Cortex of kidney (tissue), 1 donor: ENCODE measurements around the gene MYO1F.
"Not testable (repeated sequence)": the region's sequence is repeated elsewhere in the genome, so short reads cannot be mapped to it uniquely, and the experiment has no call there.

Source experiments
- DNase-seq: peaks from one replicate; lab custom pipeline; 2025; lab: John Stamatoyannopoulos, UW

MYO1F gene

DNA sequence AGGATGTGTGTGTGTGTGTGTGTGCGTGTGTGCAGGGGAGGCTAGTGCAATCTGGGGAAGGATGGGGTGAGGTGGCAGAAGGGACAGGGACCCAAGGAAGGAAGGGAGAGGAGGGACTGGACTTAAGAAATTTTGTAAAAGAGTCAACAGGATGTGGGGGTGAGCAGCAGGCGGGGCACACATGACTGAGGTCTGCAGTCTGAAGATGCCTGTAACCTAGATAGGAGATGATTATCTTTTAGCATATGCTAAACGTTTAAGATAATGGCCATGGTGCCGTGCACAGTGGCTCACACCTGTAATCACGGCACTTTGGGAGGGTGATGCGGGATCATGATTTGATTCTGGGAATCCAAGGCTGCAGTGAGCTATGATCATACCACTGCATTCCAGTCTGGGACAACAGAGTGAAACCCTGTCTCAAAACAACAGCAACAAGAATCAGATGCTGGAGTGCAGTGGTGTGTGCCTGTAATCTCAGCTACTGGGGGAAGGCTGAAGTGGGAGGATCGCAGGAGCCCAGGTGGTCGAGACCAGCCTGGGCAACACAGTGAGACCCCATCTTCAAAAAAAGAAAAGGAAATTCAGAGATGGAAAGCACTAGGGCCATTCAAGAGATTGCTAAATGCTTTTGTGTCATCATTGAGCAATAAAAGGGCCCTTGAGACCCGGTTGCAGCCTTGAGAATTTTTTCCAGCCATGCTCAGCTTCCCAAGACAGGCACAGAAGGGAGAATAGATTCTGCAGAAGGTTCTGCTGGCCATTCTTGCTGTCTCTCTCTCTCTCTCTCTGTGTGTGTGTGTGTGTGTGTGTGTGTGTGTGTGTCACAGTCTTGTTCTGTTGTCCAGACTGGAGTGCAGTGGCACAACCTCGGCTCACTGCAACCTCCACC, 59.4 kb downstream of the MYO1F start:
- DNase-seq, result no peak

DNA sequence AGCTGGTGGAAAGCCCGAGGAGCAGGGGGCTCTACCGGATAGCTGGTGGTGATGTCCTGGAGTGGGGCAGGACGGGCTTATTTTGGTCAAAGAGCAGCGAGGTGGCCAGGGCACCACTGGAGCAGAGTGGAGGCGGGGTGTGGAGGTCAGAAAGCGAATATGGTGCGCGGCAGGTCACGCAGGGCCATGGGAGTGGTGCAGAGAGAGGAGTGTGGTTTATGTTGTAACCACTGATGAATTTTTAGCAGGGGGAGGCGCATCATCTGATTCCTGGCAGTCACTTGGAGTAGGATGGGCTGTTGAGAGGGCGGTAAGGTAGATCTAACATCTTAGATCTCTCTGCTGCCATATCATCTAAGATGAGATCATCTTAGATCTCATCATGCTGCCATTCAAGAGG, 61.9 kb downstream of the MYO1F start:
- no peak for DNase-seq

DNA sequence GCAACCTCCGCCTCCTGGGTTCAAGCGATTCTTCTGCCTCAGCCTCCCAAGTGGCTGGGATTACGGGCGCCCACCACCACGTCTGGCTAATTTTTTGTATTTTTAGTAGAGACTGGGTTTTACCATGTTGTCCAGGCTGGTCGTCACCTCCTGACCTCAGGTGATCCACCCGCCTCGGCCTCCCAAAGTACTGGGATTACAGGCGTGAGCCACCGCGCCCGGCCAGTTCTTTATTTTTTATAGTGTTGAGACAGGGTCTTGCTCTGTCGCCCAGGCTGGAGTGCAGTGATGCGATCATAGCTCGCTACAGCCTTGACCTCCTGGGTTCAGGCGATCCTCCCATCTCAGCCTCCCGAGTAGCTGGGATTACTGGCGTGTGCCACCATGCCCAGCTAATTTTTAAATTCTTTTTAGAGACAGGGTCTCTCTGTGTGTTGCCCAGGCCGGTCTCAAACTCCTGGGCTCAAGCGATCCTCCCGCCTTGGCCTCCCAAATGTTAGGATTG, 62.7 kb downstream of the MYO1F start:
- DNase-seq, result not testable (repeated sequence)

DNA sequence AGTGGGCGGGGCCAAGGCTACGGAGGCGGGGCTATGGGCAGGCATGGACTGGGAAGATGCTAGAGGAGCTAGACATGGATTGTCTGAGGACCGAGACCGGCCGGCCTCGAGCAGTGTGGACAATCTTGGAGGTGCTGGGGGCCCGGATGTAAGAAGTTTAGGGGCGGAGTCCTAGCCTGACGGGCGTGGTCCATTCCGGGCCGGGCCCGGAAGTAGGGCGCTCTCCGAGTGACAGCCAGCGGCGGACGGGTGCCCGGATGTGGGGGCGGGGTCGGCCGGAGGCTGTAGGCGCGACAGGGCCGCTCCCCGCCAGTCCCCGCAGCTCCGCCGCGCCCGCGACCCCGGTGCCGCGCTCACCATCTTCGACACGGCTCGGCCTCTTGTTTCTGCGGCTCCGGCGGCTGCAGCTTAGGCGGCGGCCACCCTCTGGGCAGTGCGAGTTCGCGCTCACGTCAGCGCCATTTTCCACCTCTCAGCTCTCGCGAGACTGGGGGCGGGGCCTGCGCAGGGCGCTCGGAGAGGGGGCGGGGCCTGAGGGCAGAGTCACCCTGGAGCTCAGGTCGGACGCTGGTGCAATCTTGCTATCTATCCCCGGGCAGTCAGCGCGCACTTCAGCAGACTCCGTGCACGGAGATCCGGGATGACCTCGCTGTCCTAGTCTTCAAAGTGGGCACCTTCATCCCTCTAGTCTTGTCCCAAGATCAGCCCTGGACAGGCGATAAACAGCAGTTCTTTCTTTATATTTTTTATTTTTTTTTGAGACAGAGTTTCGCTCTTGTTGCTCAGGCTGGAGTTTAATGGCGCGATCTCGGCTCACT, 63.3 kb downstream of the MYO1F start, which contains the start of gene ZNF414:
ZNF414 (minus strand) TSS at position 481 of the 818 bp plus-strand sequence; CDS start at position 360, 121 bp downstream.
- DNase-seq, result peak; percentile 67

DNA sequence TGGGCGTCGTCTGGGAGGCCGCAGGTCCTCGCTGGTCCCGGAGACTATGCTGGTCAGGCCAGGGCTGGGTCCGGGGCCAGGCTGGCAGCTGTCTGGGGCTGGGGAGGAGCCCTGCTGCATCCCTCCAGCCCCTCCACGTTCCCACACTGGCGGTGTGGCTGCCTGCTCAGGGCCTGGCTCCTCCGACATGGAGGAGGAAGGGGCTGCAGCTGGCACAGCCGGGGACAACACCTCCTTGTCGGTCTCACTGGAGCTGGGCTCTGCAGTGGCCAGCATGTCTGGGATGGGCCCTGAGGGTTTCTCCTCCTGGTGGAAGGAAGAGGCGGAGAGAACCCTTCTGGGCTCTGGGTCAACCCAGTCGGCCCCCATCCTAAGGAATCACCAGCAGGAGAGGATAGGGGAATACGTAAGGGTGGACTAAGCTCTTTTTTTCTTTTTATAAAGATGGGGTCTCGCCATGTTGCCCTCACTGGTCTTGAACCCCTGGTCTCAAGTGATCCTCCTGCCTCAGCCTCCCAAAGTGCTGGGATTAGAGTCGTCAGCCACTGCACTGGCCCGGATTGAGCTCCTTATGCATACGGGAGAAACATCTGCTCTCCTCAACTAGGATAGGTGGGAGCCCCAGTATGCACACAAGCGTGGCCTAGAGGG, 64.1 kb downstream of the MYO1F start:
- DNase-seq, result no peak

DNA sequence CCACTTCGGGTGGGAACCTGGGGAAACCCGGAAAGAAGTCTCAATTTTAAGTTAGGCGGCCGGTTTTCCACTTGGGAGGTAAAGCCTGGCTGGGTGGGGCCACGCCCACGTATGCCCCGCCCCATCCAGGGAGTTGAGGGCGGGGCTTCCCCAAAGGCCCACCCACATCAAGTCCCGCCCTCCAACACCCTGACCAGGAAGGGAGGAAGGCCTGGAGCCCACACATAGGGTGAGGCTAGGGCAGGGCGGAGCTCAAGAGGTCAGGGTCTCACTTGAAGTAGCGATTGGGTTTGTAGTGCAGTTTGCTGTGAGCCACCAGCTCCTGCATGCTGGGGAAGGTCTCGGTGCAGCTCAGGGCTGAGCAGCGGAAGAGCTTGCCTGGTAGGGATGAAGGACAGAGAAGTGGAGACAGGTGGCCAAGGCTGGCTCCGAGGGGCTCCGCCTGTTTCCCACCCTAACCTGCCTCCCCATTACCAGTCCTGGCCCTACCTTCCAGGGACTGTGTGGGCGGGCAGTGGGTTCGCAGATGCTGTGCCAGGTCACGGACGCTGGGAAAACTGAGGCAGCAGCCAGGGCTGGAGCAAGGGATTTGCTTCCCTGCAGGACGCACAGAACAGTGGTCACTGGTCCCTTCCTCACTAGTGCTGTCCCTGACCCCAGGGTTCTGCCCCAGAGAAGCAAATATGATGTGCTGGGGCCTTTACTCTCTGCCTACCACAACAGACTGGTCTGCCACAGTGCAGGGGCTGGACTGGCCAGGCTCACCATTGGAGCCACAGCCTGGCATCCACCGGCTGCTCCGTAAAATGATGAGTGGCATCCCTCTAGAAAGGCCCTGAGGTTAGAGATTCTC, 64.9 kb downstream of the MYO1F start:
- DNase-seq, result no peak

DNA sequence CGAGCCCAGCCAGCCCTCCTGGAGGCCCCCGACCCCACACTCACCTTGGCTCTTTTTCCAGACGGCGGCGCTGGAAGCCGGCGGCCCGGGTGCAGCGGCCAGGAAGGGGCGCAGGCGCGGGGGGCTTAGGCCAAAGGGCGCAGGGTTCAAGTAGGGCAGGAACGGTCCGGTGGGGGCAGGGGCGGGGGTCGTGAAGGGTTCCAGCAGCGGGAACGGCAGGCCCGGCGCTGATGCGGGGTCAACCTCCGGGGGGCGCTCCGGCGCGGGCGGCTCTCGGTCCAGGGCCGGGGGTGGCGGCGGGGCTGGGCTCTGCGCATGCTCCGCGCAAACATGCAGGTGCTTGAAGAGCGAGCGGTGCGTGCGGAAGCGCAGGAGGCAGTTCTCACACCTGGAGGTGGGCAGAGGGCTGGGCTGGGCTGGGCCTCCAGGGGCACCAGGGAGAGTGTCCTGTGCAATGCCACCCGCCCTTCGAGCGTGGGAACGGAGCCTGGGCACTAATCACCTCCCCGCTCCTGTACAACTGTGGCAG, 65.6 kb downstream of the MYO1F start:
- DNase-seq, result no peak

DNA sequence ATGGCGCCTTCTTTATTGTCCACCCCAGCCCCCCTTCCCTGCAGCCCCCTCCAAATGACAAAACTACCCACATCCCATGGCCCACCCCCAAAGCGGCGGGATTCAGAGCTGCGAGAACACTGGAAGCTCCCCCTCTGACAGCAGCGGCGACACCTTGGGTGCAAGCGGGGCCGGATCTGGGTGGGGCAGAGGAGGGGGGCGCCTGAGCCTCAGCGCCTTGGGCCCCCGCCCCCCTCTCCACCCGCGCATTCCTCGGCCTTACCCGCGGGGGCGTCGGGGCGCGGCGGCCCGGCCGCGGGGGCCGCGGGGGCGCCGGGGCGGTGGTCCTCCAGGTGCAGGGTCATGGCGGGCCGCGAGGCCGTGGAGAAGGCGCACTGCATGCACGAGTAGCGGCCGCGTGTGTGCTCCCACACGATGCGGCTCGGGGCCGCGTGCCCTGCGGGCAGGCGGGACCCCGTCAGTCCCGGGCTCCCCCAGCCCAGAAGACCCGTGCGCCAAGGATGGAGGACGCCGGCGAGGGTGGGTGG, 66.6 kb downstream of the MYO1F start:
- DNase-seq, result no peak

DNA sequence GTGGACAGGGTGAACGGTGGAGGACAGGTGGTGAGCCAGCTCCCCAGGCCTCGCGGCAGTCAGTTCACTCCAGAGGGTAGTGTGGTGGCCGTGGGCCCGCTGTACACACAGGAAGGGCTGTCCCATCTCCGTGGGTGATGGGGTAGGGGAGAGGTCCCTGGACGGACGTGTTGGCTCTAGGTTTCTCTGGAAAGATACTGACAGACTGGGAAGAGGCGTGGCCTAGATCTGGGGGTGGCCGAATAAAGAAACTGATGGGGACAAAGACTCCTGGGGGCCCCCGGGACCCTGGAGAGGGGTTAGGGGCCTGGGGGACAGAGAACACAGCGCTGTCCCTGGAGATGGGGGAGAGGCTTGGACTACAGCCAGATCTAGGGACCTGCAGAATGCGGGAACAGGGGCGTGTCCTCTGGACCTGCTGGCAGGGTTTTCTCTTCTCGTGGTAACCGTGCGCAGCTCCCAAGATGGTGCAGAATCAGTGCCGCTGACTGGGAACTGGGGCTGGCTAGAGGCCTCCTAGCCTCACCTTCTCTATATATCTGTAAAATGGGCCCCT, 70.8 kb downstream of the MYO1F start:
- no peak for DNase-seq

DNA sequence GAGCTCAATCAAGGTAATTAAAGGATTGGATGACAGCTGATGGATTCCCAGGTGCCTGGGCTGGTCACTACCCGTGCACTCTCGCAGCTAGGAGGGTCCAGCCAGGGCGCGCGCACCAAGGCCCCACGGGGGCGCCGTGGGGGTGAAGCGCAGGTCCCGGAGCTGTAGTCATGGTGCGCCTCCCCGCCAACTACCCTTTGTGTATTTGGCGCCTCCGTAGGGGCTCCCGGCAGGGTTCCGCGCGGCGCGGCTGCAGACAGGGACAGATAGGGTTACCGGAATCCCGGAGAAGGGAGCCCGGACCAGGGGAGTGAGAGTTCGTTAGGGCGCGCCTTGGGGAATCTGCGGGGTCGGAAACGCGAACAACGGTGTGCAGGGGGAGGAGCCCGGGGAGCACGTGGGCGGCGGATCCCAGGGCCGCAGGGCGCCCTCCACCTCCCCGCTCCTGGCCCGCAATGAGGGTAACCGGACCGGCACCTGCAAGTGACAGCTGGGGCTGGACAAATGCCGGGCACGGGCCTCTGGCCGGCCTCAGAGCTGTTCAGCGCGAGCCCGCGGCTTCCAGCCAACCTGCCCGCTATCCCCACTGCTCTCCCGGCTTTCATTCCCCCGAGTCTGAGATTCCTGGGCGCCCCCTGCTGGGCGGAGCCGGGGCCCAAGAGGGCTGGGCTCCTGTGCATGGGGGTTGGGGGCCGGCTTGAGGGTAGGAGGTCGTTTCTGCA, 71.4 kb downstream of the MYO1F start:
- no peak for DNase-seq

DNA sequence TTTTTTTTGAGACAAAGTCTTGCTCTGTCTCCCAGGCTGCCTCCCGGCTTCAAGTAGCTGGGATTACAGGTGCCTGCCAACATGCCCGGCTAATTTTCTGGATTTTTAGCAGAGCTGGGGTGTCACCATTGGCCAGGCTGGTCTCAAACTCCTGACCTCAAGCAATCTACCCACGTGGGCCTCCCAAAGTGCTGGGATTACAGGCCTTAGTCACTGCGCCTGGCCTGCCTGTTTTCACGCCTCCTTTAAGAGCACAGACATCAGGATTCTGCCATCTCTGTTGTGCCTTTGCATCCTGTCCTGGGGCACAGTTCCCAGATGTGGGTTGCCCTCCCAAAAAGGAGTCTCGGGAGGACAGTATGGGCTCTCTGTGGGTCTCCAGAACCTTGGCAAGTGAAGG, 72.3 kb downstream of the MYO1F start:
- no peak for DNase-seq

DNA sequence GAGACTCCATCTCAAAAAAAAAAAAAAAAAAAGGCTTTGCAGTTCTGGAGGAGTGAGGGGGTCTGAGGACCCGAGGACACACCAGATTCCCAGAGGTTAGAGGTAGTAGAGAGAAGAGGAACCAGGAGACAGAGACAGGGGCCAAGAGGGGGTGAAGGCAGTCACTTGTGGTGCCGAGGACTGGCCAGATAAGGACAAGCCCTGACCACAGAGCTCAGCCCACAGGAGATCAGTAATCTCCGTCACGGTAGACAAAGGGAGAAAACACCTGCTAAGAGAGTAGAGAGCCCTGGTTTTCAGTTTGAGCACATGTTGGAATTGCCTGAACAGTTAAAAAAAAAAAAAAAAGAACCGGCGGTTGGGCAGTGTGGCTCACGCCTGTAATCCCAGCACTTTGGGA, 73.1 kb downstream of the MYO1F start:
- DNase-seq, result no peak

DNA sequence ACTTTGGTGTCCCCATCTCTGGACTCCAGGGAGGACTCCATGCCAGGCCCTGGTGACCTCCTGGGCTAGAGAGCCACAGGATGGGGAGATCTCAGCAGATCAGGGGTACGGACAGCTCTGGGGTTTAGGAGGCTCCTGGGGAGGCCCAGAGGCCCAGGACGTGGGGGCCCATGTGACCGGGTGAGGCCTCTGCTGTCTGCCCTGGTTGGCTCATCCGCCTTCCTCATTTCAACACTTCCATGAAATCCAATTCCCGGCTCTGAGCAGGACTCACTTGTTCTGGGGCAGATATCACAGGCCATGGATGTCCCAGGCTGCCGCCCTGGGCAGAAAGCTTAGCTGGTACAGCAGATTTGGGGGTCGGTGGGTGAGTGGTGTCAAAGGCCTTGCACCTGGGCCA, 73.7 kb downstream of the MYO1F start:
- no peak for DNase-seq

DNA sequence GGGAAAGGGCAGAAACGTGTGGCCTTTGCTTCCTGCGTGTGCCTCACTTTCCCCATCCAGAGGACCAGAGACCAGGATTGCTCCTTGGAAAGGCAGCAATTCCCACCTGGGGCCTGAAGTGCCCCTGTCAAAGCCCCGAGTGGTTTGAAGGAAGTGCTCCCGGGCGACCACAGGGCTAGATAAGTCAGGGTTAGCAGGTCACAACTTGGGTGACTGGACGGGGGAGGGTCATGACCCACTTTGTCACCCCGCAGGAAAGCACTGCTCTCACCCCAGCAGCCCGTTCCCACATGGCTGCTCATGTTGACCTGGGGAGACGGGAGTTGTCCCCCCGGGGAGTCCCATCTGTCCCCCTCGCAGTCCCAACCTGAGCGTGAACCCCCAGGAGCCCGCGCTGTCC, 75.3 kb downstream of the MYO1F start:
- DNase-seq, result no peak

DNA sequence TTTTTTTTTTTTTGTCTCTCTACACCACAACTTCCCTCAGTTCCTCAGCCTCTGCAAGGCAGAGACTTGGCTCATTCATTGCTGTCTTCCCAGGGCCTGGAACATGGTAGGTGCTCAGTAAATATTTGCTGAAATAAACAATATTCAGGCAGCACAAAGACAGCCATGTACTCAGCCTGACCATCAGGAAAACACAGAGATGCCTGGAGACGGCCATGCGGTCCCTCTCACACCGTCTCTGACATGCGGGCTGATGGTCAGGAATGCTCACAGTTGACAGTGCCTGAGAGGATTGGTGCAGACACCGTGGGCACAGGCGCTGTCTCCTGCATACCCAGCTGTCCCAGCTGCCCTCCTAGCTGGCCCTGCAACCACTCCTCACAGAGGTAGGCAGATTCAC, 75.7 kb downstream of the MYO1F start:
- no peak for DNase-seq

DNA sequence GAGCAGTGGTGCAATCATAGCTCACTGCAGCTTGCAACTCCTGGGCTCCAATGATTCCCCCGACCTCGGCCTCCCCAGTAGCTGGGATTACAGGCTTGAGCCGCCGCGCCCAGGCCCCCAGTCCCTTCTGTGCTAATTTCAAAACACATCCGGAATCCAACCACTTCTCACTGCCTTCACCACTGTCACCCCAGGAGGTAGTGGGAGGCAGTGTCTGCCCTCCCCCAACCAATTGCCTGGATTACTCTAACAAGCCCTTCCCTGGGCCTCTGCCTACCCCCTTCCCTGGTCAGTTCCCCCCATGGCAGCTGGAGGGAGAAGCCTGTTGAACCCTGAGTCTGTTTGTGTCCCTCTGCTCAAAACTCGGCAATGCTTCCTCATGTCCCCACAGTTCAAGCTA, 77.1 kb downstream of the MYO1F start:
- DNase-seq, result no peak

DNA sequence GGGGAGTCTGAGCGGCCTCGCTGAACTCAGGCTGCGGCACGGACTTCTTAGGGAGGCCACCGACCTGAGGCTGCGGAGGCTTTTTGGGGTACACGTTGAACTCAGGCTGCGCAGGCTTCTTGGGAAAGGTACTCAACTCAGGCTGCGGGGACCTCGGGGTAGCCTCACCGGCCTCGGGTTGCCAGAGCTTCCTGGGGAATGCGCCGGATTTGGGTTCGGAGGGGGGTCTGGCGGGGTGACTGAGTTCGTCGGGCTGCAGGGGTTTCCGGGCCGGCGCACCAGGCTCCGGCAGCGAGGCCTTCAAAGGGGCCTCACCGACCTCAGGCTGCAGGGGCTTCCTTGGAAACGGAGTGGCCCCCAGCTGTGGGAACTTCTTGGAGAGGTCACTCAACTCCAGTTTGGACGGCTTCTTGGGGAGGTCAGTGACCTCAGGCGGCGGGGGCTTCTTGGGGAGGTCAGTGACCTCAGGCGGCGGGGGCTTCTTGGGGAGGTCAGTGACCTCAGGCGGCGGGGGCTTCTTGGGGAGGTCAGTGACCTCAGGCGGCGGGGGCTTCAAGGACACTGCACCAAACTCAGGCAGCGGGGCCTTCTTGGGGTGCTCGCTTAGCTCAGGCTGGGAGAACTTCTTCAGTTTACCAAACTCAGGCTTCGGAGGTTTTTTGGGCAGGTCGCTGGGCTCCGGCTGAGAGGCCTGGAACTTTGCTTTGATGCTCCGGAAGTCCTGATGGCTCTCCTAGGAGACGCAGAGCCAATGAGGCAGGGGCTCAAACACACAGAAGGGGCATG, 78.0 kb downstream of the MYO1F start:
- DNase-seq, result no peak

DNA sequence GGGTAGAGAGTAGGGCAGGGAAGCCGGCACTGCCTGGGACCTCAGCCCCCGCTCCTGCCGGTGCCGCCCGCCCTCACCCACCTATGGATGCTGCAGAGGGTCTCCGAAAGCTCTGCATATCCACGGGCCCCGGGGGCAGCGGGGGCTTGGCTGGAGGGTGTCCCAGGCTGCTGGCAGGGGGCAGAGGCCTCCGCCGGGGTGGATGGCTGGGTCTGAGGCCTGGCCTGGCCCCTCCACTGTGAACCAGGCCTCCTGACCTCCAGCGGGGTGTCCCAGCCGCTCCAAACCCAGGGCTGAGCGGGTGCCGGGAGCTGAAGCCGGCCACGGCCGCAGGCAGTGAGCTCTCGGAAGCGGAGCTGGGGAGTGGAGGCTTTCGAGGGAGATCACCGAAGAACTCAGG, 78.9 kb downstream of the MYO1F start:
- no peak for DNase-seq

DNA sequence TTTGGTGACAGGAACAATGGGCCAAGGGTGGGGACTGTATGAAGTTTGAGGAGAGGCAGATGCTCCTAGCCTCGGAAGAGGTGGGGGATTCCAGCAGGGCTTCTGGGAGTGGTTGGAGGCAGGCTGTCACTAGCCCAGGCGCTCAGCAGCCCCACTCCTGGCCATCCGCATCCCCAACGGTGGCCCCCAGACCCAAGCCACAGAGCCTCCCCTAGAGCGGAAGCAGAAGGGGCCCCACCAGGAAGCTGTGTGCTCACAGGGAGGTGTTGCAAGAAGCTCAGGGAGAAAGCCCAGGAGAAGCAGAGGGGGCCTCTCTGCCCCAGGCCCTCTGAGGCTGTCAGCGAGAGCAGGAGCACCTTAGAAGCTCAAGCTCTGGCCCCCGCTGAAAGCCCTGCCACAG, 83.1 kb downstream of the MYO1F start:
- DNase-seq, result no peak
